Ureter (tissue), 1 donor: ENCODE results near the gene CYB5R2. TPM values are rescaled to one million over a fixed set of nuclear protein-coding genes. Genes with fewer than 3 reads are reported as not detected.
A peak's percentile ranks its signal among the peaks of the same experiment; 100 is the strongest.

Experiments used
- DNase-seq: peaks from one replicate; pipeline ENCODE4 v3.0.0-alpha.2; 2020; ENCODE audit warnings: low spot score
- total RNA-seq: library from RNA; stranded (reverse); gene quantifications from one replicate; pipeline ENCODE4 v1.2.4, GENCODE V29; 2023
- donor health status: DM: yes; HTN: yes; CAD: no.

CYB5R2 gene
- total RNA-seq, result 28.4 TPM

- DNase-seq, result peak; percentile 87
These were observed at the start of gene CYB5R2 for GRCh38 chr11:7672960-7673723. TSS of gene CYB5R2 (minus strand) at chr11:7673500. CDS start at chr11:7672825, 675 bp downstream.

- DNase-seq, result no peak
These were observed 41.5 kb upstream of the CYB5R2 start for GRCh38 chr11:7714786-7715185.

GRCh38 chr11:7706377-7706776 is 33.1 kb upstream of the CYB5R2 start, which contains the start of gene OVCH2:
TSS of gene OVCH2 (minus strand) at chr11:7706477. CDS start at chr11:7706394, 83 bp downstream.
- DNase-seq, result no peak

- DNase-seq, result no peak
These were observed 30.4 kb upstream of the CYB5R2 start for GRCh38 chr11:7703740-7704139.

GRCh38 chr11:7696424-7696823 is 23.1 kb upstream of the CYB5R2 start:
- no peak for DNase-seq

- no peak for DNase-seq
These were observed 20.9 kb upstream of the CYB5R2 start for GRCh38 chr11:7694235-7694634.

GRCh38 chr11:7692426-7692825 is 19.1 kb upstream of the CYB5R2 start:
- no peak for DNase-seq

GRCh38 chr11:7691759-7692350 is 18.6 kb upstream of the CYB5R2 start:
- DNase-seq, result no peak

- DNase-seq, result no peak
These were observed 17.3 kb upstream of the CYB5R2 start for GRCh38 chr11:7690648-7691047.

- DNase-seq, result no peak
These were observed 15.9 kb upstream of the CYB5R2 start for GRCh38 chr11:7689239-7689638.

GRCh38 chr11:7688238-7688826 is 15.0 kb upstream of the CYB5R2 start:
- DNase-seq, result no peak

- DNase-seq, result no peak
These were observed 14.1 kb upstream of the CYB5R2 start for GRCh38 chr11:7687386-7687785.

GRCh38 chr11:7686761-7687160 is 13.5 kb upstream of the CYB5R2 start:
- no peak for DNase-seq

- DNase-seq, result no peak
These were observed 10.3 kb upstream of the CYB5R2 start for GRCh38 chr11:7683571-7683970.

- no peak for DNase-seq
These were observed 4.5 kb upstream of the CYB5R2 start for GRCh38 chr11:7677796-7678201.

GRCh38 chr11:7677071-7677470 is 3.8 kb upstream of the CYB5R2 start:
- peak; percentile 22 for DNase-seq

GRCh38 chr11:7675631-7676030 is 2.3 kb upstream of the CYB5R2 start:
- no peak for DNase-seq

- DNase-seq, result peak; percentile 74
These were observed 579 bp upstream of the CYB5R2 start for GRCh38 chr11:7673724-7674434.

GRCh38 chr11:7672276-7672959 is 882 bp downstream of the CYB5R2 start:
- DNase-seq, result peak; percentile 69

GRCh38 chr11:7671347-7672215 is 1.7 kb downstream of the CYB5R2 start:
- no peak for DNase-seq

GRCh38 chr11:7670641-7671040 is 2.7 kb downstream of the CYB5R2 start:
- no peak for DNase-seq
